ENCODE data around the gene ANKRD39.

ANKRD39 gene

GRCh38 chr2:96824079-96824870, 33.5 kb downstream of the ANKRD39 start:
- DNase-seq: no peak

DNA sequence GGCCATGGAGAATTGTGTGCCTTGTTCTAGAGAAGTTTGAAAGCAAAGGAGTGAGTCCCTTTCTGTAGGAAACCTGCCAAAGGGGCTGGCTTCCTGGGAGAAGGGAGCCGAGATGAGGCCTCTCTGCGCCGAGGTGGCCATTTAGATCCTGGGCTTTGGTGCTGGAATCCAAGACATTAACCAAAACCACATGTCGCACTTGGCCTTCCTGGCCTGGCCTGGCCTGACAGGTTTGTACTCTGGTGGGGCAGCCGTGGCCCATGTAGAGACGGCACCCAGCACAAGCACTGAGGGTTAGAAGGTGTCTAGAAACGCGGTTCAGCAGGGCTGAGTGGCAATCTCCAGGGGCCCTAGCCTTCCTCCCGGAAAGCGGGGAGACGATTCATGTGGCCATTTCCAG, 34.6 kb downstream of the ANKRD39 start:
- no peak for DNase-seq

DNA sequence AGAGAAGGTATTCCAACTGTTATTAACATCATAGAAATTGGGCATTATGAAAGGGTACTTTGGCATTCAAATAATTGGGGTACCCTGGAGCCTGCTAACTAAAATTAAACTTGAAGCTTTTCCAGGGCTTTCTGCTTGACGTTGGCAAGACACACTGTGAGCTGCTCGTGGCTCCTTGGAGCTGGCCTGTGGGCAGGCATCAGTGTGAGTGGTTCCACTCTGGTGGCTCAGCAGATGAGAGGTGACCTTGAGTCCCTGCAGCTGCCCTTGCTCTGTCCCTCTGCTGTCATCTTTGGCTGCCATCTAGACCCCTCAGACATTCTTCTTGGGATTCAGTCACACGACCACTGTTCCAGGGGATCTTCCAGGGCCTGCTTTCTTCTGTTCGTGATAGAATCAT, 35.0 kb downstream of the ANKRD39 start:
- no peak for DNase-seq

- DNase-seq: no peak
Observed at GRCh38 chr2:96821113-96821675, 36.6 kb downstream of the ANKRD39 start.

- no peak for DNase-seq
Observed at GRCh38 chr2:96819876-96820511, 37.8 kb downstream of the ANKRD39 start.

- DNase-seq: no peak
Observed at GRCh38 chr2:96819128-96819875, 38.5 kb downstream of the ANKRD39 start.

DNA sequence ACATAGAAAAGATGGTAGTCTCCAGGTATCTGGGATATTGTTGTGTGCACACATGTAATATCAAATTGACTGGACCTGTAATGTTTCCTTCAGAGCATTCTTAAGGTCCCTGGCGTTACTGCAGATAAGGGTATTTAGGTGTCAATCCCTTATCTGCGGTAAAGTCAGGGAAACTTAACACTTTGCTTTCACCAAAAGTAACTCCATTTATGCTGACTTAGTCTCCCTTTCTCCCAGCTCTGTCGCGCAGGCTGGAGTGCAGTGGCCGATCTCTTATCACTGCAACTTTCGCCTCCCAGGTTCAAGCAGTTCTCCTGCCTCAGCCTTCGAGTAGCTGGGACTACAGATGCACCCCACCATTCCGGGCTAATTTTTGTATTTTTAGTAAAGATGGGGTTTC, 39.9 kb downstream of the ANKRD39 start:
- no peak for DNase-seq

GRCh38 chr2:96816836-96817702, 40.7 kb downstream of the ANKRD39 start:
- no peak for DNase-seq

DNA sequence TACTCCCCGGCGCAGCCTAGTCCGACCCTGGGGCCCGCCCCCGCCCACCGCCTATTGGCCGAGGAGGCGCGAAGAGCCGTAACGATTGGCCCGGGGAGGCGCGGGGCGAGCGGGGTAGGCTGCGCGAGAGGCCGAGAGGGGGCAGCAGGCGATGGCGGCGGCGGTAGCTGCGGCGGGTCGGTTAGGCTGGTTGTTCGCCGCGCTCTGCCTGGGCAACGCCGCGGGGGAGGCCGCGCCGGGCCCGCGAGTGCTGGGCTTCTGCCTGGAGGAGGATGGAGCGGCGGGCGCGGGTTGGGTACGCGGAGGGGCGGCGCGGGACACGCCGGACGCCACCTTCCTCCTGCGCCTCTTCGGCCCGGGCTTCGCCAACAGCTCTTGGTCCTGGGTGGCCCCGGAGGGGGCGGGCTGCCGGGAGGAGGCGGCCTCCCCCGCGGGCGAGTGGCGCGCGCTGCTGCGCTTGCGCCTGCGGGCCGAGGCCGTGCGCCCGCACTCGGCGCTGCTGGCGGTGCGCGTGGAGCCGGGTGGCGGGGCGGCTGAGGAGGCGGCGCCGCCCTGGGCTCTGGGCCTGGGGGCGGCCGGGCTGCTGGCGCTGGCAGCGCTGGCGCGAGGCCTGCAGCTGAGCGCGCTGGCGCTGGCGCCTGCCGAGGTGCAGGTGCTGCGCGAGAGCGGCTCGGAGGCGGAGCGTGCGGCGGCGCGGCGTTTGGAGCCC, 41.5 kb downstream of the ANKRD39 start, which contains the start of gene CNNM3:
Gene CNNM3 (plus strand): TSS at position 142 of the 709 bp plus-strand sequence. CDS start 10 bp downstream, at position 152.
- DNase-seq: peak; percentile 89

DNA sequence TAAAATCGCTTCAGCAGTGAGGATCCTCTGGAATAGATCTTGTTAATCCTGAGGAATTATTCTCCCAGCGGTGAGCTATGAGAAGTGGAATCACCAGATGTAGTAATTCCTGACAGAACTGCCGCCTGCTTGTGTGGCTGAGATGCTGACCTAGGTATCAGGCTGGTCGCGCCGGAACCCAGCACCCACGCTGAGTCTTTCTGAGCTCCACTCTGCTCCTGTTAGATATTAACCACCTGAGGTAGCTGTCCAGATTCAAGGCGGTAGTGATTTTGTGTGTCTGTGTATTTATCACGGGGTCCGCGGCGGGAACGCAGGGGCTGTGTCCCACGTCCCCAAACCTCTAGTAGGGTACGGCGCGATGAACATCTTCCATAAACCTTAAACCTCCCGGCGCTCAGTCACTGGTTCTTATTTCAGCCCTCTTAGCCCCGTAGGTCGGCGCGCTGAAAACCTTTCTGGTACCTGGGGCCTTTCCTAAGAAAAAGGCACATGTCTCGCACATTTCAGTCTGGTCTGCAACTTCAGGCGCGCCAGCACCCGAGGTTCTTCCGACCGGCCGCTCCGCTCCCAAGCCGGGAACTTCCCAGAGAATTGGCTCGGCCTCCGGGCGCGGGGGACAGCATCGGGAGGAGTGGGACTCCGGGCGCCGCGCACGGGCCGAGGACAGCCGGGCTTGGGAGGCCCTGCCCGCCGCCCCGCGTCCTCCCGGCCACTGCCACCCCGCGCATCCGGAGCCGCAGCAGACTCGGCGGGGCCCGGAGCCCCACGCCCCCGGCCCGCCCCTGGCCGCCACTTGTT, 42.3 kb downstream of the ANKRD39 start:
- no peak for DNase-seq

- no peak for DNase-seq
Observed at GRCh38 chr2:96813656-96814055, 44.2 kb downstream of the ANKRD39 start.

GRCh38 chr2:96811917-96812316, 45.9 kb downstream of the ANKRD39 start:
- DNase-seq: no peak

- no peak for DNase-seq
Observed at GRCh38 chr2:96810783-96811192, 47.0 kb downstream of the ANKRD39 start.

- DNase-seq: no peak
Observed at GRCh38 chr2:96809951-96810782, 47.6 kb downstream of the ANKRD39 start.

DNA sequence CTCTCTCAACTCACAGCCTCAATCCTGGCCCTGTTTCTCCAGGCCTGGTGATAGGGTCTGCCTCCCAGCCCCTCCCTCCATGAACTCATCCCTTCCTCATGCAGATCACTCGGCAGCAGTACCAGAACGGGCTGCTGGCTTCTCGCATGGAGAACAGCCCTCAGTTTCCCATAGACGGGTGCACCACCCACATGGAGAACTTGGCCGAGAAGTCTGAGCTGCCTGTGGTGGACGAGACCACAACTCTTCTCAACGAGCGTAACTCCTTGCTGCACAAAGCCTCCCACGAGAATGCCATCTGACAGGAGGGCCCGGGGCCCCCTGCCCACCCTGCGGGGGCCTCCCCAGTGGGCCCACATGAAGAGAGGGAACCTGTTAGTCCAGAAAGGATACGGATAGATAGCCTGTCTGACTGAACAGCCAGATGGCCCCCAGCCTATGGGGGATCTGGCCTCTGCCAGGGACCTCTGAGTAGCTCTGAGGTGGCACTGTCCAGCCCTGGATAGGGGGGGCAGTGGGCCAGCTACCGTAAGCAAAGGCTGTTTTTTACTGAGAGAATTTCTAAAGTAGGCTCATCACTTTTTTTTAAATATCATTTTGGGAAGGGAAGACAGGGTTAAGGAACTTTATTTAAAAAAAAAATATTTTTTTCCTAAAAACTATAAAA, 48.5 kb downstream of the ANKRD39 start:
- DNase-seq: no peak

DNA sequence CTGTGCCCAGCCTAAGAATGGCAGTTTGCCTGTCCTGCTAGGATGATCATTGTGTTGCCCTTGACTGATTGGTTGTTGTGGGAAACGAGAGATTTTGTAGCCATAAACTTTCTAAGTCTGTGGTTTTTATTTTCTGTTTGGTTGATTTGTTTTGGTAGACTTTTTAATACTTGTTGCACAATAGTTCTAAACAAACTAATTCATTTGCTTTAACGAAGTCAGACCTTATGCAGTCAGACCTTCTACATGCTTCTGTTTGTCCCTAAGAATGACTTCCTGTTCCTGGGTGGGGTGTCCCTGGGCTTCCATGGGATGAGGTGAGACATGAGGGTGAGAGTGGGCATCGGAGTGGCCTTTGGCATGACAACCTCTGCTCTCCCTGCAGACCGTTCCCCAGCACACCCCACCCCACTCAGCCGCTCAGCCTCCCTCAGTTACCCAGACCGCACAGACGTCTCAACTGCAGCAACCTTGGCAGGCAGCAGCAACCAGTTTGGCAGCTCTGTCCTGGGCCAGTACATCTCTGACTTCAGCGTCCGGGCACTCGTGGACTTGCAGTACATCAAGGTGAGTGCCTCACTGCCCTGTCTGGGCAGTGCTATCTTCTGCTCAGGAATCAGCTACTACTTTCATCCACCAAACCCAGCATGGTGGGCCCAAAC, 49.5 kb downstream of the ANKRD39 start:
- no peak for DNase-seq

GRCh38 chr2:96807127-96807471, 50.7 kb downstream of the ANKRD39 start:
- no peak for DNase-seq

- DNase-seq: no peak
Observed at GRCh38 chr2:96806468-96807126, 51.2 kb downstream of the ANKRD39 start.
